LNCaP clone FGC (cell line): Measurements from ENCODE around the gene TGM1.
"Not testable (repeated sequence)": the region's sequence is repeated elsewhere in the genome, so short reads cannot be mapped to it uniquely, and the experiment has no call there.

Experiments used
- DNase-seq: peaks from one replicate; pipeline ENCODE4 v3.0.0-alpha.2; 2011; ENCODE audit warnings: low read depth
- H3K4me3 ChIP-seq: 2 replicates; pipeline ENCODE4 v1.5.1; 2011; ENCODE audit warnings: mild to moderate bottlenecking, low read depth, low read length, control low read depth
- CTCF ChIP-seq: IDR thresholded peaks from 2 replicates; pipeline ENCODE4 v1.5.1; 2012; ENCODE audit warnings: mild to moderate bottlenecking; ENCODE audit not compliant: control insufficient read depth, insufficient read depth; ENCODE audit errors: extremely low read depth

Gene TGM1

GRCh38 chr14:24247422-24247821, 15.6 kb downstream of the TGM1 start:
- TF ChIP-seq CTCF, result no peak
- no peak for DNase-seq

GRCh38 chr14:24246765-24247212, 16.2 kb downstream of the TGM1 start:
- TF ChIP-seq CTCF, result no peak
- no peak overlapping the region for H3K4me3 ChIP-seq
- DNase-seq, result no peak

More at GRCh38 chr14:24247422-24247821, 15.6 kb downstream of the TGM1 start:
- H3K4me3 ChIP-seq, result no peak overlapping the region

GRCh38 chr14:24245350-24245749, 17.6 kb downstream of the TGM1 start:
- not testable (repeated sequence) for H3K4me3 ChIP-seq, DNase-seq

GRCh38 chr14:24243336-24243836, 19.6 kb downstream of the TGM1 start:
- peak overlapping the region; percentile 86 for H3K4me3 ChIP-seq

GRCh38 chr14:24241829-24242443, 21.0 kb downstream of the TGM1 start:
- 0 out of 2 replicates have a peak, but pooled peaks have one; percentile 8 for TF ChIP-seq CTCF
- peak overlapping the region; percentile 86 for H3K4me3 ChIP-seq
- DNase-seq, result no peak

More at GRCh38 chr14:24243336-24243836, 19.6 kb downstream of the TGM1 start:
- TF ChIP-seq CTCF, result no peak
- DNase-seq, result no peak

GRCh38 chr14:24240110-24240918, 22.7 kb downstream of the TGM1 start:
- no peak for TF ChIP-seq CTCF
- DNase-seq, result no peak
- no peak overlapping the region for H3K4me3 ChIP-seq

- TF ChIP-seq CTCF, result no peak
- no peak overlapping the region for H3K4me3 ChIP-seq
- no peak for DNase-seq
Measured at GRCh38 chr14:24238527-24239037, 24.4 kb downstream of the TGM1 start.
